Activated naive CD4-positive, alpha-beta T cell treated with anti-CD3 and anti-CD28 coated beads for 36 hours (primary cell): ENCODE results near the gene ATP6V0A4. TPM values are rescaled to one million over a fixed set of nuclear protein-coding genes. Genes with fewer than 3 reads are reported as not detected.
A peak's percentile ranks its signal among the peaks of the same experiment; 100 is the strongest.

Source experiments
- CTCF ChIA-PET: fragments of 350-600 bp; sonication (Branson Sonifier 250); formaldehyde crosslinking; loops from one replicate; lab custom pipeline; 2021; ENCODE audit warnings: antibody characterized with exemption; lab: Charles Lee
- DNase-seq: peaks from one replicate; pipeline ENCODE4 v3.0.0-alpha.2; 2020
- H3K27ac Mint-ChIP-seq: one replicate; pipeline ENCODE4 v1.8.0; 2021; ENCODE audit warnings: mild to moderate bottlenecking, mixed read lengths
- H3K27me3 Mint-ChIP-seq: one replicate; pipeline ENCODE4 v1.8.0; 2021; ENCODE audit warnings: low read depth, mixed read lengths
- H3K36me3 Mint-ChIP-seq: one replicate; pipeline ENCODE4 v1.8.0; 2021; ENCODE audit warnings: low read depth, mixed read lengths
- H3K4me1 Mint-ChIP-seq: one replicate; pipeline ENCODE4 v1.8.0; 2021; ENCODE audit warnings: low read depth, mixed read lengths
- H3K4me3 Mint-ChIP-seq: one replicate; pipeline ENCODE4 v1.8.0; 2021; ENCODE audit warnings: mild to moderate bottlenecking, moderate library complexity, mixed read lengths
- H3K9me3 Mint-ChIP-seq: one replicate; pipeline ENCODE4 v1.8.0; 2021; ENCODE audit warnings: mixed read lengths
- intact Hi-C: fragments of 100-400 bp; cut with micrococcal nuclease; formaldehyde crosslinking; loops from one replicate; pipeline ENCODE4 v1.15.1; 2023
- total RNA-seq, 2 experiments: library from RNA; stranded (reverse); gene quantifications; one replicate each; pipeline ENCODE4 v1.2.3, GENCODE V29; 2021

ATP6V0A4 gene
- total RNA-seq, 2 experiments from 2014 or later, result not detected

DNA sequence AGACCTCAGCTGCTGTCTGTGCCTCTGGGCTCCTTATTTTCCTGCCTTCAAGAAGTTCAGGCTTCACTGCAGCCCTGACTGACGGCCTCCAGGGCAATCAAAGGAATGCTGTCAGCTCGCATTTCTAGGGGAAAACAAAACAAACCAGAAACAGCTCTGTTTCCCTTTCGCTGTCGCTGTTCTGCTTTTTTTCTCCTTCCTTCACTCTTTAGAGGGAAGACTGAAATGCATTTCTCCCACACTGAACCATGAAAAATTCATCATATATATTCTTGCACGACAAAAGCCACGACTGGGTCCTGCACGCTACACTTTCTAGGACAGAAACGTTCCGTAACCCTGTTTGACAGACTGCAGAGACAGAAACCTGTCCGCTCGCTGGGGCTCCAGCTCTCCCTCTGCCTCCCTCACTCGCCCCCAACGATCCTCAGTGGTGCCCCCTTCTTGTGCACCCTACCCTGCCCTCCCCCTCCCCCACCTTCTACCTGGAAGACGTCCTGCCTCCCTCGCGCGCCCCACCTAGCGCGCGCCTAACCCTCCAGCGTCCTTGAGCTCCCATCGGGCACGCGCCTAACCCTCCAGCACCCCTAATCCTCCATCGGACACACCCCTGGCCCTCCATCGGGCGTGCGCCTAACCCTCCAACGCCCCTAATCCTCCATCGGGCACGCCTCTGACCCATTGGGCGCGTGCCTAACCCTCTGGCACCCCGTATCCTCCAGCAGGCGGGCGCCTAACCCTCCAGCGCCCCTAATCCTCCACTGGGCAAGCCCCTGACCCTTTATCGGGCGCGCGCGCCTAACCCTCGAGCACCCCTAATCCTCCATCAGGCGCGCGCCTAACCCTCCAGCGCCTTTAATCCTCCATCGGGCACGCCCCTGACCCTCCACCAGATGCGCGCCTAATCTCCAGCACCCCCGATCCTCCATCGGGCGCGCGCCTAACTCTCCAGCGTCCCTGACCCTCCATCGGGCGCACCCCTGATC is 134.0 kb downstream of the ATP6V0A4 start:
- Mint-ChIP-seq H3K27ac (no peak overlapping the region), H3K9me3 (no peaks in the 10 kb centered on the region), H3K4me1 (peaks cover 15% of the 10 kb centered on the region), H3K4me3 (peak overlapping the region; percentile 76), H3K36me3 (no peaks in the 10 kb centered on the region), H3K27me3 (peaks cover 29% of the 10 kb centered on the region)
- CTCF ChIA-PET, result no interaction called here
- DNase-seq, result peak; percentile 28
- intact Hi-C loops, result loop anchor here (5.0 kb wide), 1 partner anchor 57 kb away; no protein-coding TSS in a partner anchor

DNA sequence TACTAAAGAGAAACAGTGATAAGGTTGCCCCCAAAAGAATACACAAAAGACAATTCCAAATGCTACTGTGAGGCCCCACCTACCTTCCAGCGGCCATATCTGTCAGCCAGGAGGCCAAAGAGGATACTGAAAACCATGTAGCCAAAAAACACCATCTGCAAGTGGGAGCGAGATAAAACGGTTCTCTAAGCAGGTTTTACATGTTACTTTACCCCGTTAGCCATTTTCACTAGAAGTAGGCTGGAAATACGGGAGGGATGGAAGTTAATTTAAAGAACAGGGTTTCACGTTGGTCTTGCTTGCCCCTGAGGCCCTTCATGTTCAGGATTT is 135.0 kb downstream of the ATP6V0A4 start:
- Mint-ChIP-seq H3K4me1 (peaks cover 15% of the 10 kb centered on the region), H3K27ac (no peak overlapping the region), H3K36me3 (no peaks in the 10 kb centered on the region), H3K4me3 (no peak overlapping the region), H3K9me3 (no peaks in the 10 kb centered on the region), H3K27me3 (peaks cover 29% of the 10 kb centered on the region)
- no peak for DNase-seq
- CTCF ChIA-PET, result no interaction called here
- intact Hi-C loops, result loop anchor here (5.0 kb wide), 1 partner anchor 56 kb away; no protein-coding TSS in a partner anchor

- CTCF ChIA-PET, result no interaction called here
- Mint-ChIP-seq H3K27me3 (peaks cover 28% of the 10 kb centered on the region), H3K36me3 (no peaks in the 10 kb centered on the region), H3K4me3 (no peak overlapping the region), H3K27ac (no peak overlapping the region), H3K9me3 (no peaks in the 10 kb centered on the region), H3K4me1 (peaks cover 12% of the 10 kb centered on the region)
- intact Hi-C loops, result loop anchor here (5.0 kb wide), 1 partner anchor 55 kb away; no protein-coding TSS in a partner anchor
- no peak for DNase-seq
Observed at GRCh38 chr7:138662076-138662990, 135.7 kb downstream of the ATP6V0A4 start.

DNA sequence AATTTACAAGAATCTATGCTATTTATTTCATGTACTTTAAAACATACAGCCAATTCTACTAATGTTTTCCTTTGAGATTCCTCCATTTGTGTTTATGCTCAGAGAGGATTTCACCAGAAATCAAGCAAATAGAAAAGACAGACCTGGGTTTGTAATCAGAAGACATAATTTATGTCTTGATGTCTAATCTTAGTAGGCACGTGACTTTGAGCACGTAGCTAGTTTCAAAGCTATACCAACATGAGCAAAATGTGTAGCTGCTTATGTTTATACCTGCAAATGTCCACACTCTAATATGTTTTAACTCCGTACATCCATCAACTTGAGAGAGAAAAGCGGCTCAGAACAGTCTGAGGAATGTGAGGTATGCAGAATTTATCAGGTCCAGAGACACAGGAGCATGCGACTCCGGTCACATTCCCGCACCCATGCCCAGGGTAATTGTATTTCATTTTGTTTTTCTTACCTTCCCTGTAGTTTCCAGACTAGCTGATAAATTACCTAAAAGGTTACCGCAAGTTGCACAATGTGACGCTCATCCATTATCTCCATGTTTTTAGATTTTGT is 136.8 kb downstream of the ATP6V0A4 start:
- Mint-ChIP-seq H3K36me3 (no peaks in the 10 kb centered on the region), H3K4me3 (no peak overlapping the region), H3K9me3 (no peaks in the 10 kb centered on the region), H3K4me1 (peaks cover 10% of the 10 kb centered on the region), H3K27me3 (peaks cover 22% of the 10 kb centered on the region), H3K27ac (no peak overlapping the region)
- CTCF ChIA-PET, result no interaction called here
- DNase-seq, result no peak
- intact Hi-C loops, result loop anchor here (5.0 kb wide), 1 partner anchor 54 kb away; no protein-coding TSS in a partner anchor

GRCh38 chr7:138658889-138659288 is 139.1 kb downstream of the ATP6V0A4 start:
- Mint-ChIP-seq H3K36me3 (no peaks in the 10 kb centered on the region), H3K4me1 (peaks cover under 1% of the 10 kb centered on the region), H3K4me3 (no peak overlapping the region), H3K27ac (no peak overlapping the region), H3K9me3 (no peaks in the 10 kb centered on the region), H3K27me3 (peaks cover 9% of the 10 kb centered on the region)
- intact Hi-C loops, result no loop called here
- DNase-seq, result no peak
- CTCF ChIA-PET, result no interaction called here

DNA sequence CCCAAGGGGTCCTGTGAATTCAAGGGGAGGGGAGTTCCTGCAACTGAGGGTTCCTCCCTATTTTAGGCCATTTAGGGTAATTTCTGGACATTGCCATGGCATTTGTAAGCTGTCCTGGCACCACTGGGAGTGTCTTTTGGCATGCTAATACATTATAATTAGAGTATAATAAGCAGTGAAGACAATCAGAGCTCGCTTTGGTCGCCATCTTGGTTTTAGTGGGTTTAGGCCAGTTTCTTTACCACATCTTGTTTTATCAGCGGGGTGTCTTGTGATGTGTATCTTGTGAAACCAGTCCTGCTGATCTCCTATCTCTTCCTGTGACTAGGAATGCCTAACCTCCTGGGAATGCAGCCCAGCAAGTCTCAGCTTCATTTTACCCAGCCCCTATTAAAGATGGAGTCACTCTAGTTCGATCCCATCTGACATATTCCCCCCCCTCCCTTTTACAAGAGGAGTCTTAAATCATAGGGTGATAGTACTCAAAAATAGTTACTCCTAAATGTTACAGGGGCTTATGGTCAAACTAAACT is 140.1 kb downstream of the ATP6V0A4 start:
- Mint-ChIP-seq H3K36me3 (no peaks in the 10 kb centered on the region), H3K4me1 (no peaks in the 10 kb centered on the region)
- CTCF ChIA-PET, result interaction anchor here (1.5 kb wide), 1 partner anchor 81 kb away, joined by 4 read pairs; no protein-coding TSS in a partner anchor

DNA sequence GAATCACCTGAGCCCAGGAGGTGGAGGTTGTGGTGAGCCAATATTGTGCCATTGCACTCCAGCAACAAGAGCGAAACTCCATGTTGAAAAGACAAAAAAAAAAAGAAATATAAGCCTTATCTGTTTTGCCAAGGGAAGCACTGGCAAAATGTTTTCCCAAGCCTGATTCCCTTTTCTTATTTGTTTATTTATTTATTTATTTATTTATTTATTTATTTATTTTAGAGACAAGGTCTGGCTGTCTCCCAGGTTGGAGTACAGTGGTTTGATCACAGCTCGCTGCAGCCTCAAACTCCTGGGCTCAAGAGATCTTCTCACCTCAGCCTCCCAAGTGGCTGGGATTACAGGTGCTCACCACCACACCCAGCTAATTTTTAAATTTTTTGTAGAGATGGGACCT is 141.0 kb downstream of the ATP6V0A4 start:
- CTCF ChIA-PET, result interaction anchor here (1.5 kb wide), 1 partner anchor 82 kb away, joined by 4 read pairs; no protein-coding TSS in a partner anchor
- H3K4me1 Mint-ChIP-seq, result no peaks in the 10 kb centered on the region
- H3K36me3 Mint-ChIP-seq, result no peaks in the 10 kb centered on the region

More for the DNA sequence above, 140.1 kb downstream of the ATP6V0A4 start:
- Mint-ChIP-seq H3K27ac (no peak overlapping the region), H3K27me3 (peaks cover 2% of the 10 kb centered on the region), H3K9me3 (no peaks in the 10 kb centered on the region), H3K4me3 (no peak overlapping the region)
- intact Hi-C loops, result no loop called here
- DNase-seq, result no peak

More for the DNA sequence above, 141.0 kb downstream of the ATP6V0A4 start:
- Mint-ChIP-seq H3K27me3 (no peaks in the 10 kb centered on the region), H3K4me3 (no peak overlapping the region), H3K9me3 (no peaks in the 10 kb centered on the region), H3K27ac (no peak overlapping the region)
- no peak for DNase-seq
- intact Hi-C loops, result no loop called here

Other genes with a start within 250 kb of the ATP6V0A4 start
- gene SVOPL, start 96.8 kb downstream of the ATP6V0A4 start, total RNA-seq, result not detected
- gene TMEM213, start 202 bp downstream of the ATP6V0A4 start, total RNA-seq, result not detected
- under 1 TPM; 0.60 to 0.67 TPM for gene KIAA1549, start 183.2 kb upstream of the ATP6V0A4 start, total RNA-seq
- 1 to 10 TPM; 4.5 to 5.1 TPM for gene ZC3HAV1L, start 237.8 kb upstream of the ATP6V0A4 start, total RNA-seq